Measurements from ENCODE around the gene MRAS.

DNA sequence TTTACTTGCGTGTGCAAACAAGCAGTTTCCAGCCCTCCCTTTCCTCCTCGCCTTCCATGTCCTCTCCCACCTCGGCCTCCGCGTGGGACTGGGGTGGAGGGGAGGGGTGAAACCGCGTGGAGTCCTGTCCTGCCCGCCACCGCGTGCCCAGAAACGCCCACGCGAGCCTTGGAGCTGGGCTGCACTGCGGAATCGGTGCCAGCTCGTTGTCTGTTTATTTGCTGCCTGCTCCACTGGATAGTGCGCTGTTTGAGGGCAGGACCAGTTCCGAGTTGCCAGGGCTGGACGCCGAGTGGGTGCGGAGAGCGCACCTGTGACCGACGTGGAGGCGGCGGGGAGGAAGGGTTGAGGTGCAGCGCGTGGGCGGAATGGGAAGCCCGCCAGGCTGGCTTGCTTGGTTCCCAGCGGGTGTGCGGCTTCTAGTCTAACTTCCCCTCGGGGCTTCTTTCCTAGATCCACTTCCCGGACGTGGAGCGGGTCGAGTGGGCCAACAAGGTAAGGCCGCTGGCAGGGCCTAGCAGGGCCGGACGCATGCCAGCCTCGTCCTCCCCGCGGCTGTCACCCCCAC lies 103.3 kb downstream of the MRAS start:
- TF ChIP-seq, protein P1, sequence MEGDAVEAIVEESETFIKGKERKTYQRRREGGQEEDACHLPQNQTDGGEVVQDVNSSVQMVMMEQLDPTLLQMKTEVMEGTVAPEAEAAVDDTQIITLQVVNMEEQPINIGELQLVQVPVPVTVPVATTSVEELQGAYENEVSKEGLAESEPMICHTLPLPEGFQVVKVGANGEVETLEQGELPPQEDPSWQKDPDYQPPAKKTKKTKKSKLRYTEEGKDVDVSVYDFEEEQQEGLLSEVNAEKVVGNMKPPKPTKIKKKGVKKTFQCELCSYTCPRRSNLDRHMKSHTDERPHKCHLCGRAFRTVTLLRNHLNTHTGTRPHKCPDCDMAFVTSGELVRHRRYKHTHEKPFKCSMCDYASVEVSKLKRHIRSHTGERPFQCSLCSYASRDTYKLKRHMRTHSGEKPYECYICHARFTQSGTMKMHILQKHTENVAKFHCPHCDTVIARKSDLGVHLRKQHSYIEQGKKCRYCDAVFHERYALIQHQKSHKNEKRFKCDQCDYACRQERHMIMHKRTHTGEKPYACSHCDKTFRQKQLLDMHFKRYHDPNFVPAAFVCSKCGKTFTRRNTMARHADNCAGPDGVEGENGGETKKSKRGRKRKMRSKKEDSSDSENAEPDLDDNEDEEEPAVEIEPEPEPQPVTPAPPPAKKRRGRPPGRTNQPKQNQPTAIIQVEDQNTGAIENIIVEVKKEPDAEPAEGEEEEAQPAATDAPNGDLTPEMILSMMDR (IDR thresholded peaks at IDR 0.05) = no peak
- TF ChIP-seq POLR2AphosphoS5 (IDR thresholded peaks at IDR 0.05) (no peak), POLR2A (IDR thresholded peaks at IDR 0.05; ENCODE audit: low read depth) (no peak), EP300 (IDR thresholded peaks at IDR 0.05) (no peak)

Data from esophagus muscularis mucosa (tissue), 4 donors.